ENCODE data around the gene ANXA3. TPM values are rescaled to one million over a fixed set of nuclear protein-coding genes. Genes with fewer than 3 reads are reported as not detected.

ANXA3 gene
- total RNA-seq, 1 donor from 2014 or later, result 271 TPM

- TF ChIP-seq, protein P1, sequence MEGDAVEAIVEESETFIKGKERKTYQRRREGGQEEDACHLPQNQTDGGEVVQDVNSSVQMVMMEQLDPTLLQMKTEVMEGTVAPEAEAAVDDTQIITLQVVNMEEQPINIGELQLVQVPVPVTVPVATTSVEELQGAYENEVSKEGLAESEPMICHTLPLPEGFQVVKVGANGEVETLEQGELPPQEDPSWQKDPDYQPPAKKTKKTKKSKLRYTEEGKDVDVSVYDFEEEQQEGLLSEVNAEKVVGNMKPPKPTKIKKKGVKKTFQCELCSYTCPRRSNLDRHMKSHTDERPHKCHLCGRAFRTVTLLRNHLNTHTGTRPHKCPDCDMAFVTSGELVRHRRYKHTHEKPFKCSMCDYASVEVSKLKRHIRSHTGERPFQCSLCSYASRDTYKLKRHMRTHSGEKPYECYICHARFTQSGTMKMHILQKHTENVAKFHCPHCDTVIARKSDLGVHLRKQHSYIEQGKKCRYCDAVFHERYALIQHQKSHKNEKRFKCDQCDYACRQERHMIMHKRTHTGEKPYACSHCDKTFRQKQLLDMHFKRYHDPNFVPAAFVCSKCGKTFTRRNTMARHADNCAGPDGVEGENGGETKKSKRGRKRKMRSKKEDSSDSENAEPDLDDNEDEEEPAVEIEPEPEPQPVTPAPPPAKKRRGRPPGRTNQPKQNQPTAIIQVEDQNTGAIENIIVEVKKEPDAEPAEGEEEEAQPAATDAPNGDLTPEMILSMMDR (IDR thresholded peaks at IDR 0.05; ENCODE audit: insufficient read depth, low read length, poor library complexity, severe bottlenecking), result no peak
- Histone ChIP-seq H3K4me3 (ENCODE audit: low read depth, low read length) (no peak overlapping the region), H3K27me3 (ENCODE audit: control insufficient read depth, insufficient read depth, low read length) (no peaks in the 10 kb centered on the region), H3K36me3 (ENCODE audit: control insufficient read depth, insufficient read depth, low read length) (no peaks in the 10 kb centered on the region)
- no peak for DNase-seq (ENCODE audit: low read depth)
Measured at GRCh38 chr4:78584863-78585547, 33.4 kb downstream of the ANXA3 start.

DNA sequence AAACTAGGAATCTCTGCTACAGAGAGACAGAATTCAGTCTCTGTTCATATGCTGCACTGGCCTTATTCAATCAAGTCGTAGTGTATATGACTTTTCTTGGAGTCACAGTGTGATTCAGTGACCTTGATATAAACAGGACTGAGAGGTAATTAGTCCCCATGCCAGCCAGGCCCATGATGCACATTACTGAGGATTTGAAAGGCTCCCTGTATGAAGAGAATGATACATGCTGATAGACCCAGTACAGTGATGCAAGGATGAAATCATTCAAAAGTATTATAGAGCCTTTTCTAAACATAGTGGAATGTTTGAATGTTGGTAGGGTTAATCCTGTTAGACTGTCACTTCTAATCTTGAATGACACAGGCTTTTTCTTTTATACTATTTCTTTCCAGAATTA is 34.1 kb downstream of the ANXA3 start:
- Histone ChIP-seq H3K4me3 (ENCODE audit: low read depth, low read length) (no peak overlapping the region), H3K36me3 (ENCODE audit: control insufficient read depth, insufficient read depth, low read length) (no peaks in the 10 kb centered on the region), H3K27me3 (ENCODE audit: control insufficient read depth, insufficient read depth, low read length) (no peaks in the 10 kb centered on the region)
- DNase-seq (ENCODE audit: low read depth), result no peak
- TF ChIP-seq, protein P1 (IDR thresholded peaks at IDR 0.05; ENCODE audit: insufficient read depth, low read length, poor library complexity, severe bottlenecking), result no peak

GRCh38 chr4:78588894-78589545 is 37.5 kb downstream of the ANXA3 start:
- TF ChIP-seq, protein P1 (IDR thresholded peaks at IDR 0.05; ENCODE audit: insufficient read depth, low read length, poor library complexity, severe bottlenecking), result no peak
- Histone ChIP-seq H3K36me3 (ENCODE audit: control insufficient read depth, insufficient read depth, low read length) (no peaks in the 10 kb centered on the region), H3K27me3 (ENCODE audit: control insufficient read depth, insufficient read depth, low read length) (no peaks in the 10 kb centered on the region), H3K4me3 (ENCODE audit: low read depth, low read length) (no peak overlapping the region)
- DNase-seq (ENCODE audit: low read depth), result no peak

DNA sequence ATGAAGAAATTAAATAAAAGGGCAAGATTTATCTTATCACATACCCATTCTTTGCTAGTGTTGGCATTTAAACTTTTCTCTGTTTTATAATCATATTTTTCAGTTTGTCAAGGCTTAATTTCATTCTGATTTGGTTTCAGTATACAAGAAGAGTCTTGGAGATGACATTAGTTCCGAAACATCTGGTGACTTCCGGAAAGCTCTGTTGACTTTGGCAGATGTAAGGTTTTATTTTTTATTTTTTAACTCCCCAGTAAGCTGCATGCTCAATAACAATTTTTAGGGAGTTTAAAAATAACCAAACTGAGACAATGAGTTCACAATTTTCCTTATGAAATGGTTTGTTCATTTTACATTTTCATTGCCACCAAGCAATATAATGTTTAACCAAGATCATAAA is 39.8 kb downstream of the ANXA3 start:
- Histone ChIP-seq H3K36me3 (ENCODE audit: control insufficient read depth, insufficient read depth, low read length) (no peaks in the 10 kb centered on the region), H3K4me3 (ENCODE audit: low read depth, low read length) (no peak overlapping the region), H3K27me3 (ENCODE audit: control insufficient read depth, insufficient read depth, low read length) (no peaks in the 10 kb centered on the region)
- no peak for DNase-seq (ENCODE audit: low read depth)
- TF ChIP-seq, protein P1 (IDR thresholded peaks at IDR 0.05; ENCODE audit: insufficient read depth, low read length, poor library complexity, severe bottlenecking), result no peak

DNA sequence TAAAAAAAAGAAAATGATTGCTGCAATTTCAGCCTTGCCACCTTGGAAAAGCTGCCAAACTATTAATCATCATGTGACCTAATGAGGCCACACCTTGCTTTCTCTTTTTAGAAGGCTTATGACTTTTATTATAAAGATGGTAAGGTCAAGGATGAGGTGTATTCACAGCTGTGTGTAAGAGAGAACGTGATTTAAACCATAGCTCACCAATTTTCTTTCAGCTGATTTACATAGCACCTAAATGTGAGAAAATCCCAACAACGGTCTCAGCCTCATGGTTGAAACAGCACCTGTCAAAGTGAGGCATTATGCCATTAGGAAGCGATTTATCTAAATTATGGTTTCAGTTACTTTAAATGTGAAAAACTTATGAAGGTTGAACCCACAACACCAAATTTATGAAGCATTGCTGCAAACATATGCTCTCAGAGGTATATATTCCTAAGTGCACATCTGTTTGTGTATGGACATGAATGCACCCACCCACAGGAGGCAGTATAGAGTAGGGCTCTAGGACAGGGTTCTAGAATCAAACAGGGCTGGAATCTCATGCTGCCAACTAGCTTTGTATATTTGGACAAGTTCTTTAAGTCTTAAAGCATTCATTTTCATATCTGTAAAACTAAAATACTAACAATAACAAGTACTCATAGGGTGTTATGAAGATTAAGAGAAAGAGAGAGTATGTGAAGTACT is 40.7 kb downstream of the ANXA3 start:
- H3K4me3 ChIP-seq (ENCODE audit: low read depth, low read length), result no peak overlapping the region
- no peak for DNase-seq (ENCODE audit: low read depth)
- TF ChIP-seq, protein P1 (IDR thresholded peaks at IDR 0.05; ENCODE audit: insufficient read depth, low read length, poor library complexity, severe bottlenecking), result peak; percentile 37
- no peaks in the 10 kb centered on the region for H3K27me3 ChIP-seq (ENCODE audit: control insufficient read depth, insufficient read depth, low read length)
- H3K36me3 ChIP-seq (ENCODE audit: control insufficient read depth, insufficient read depth, low read length), result no peaks in the 10 kb centered on the region

Data from kidney epithelial cell (primary cell).